ENCODE measurements around the gene PLCE1.
"Not testable (repeated sequence)": the region's sequence is repeated elsewhere in the genome, so short reads cannot be mapped to it uniquely, and the experiment has no call there.

PLCE1 gene

DNA sequence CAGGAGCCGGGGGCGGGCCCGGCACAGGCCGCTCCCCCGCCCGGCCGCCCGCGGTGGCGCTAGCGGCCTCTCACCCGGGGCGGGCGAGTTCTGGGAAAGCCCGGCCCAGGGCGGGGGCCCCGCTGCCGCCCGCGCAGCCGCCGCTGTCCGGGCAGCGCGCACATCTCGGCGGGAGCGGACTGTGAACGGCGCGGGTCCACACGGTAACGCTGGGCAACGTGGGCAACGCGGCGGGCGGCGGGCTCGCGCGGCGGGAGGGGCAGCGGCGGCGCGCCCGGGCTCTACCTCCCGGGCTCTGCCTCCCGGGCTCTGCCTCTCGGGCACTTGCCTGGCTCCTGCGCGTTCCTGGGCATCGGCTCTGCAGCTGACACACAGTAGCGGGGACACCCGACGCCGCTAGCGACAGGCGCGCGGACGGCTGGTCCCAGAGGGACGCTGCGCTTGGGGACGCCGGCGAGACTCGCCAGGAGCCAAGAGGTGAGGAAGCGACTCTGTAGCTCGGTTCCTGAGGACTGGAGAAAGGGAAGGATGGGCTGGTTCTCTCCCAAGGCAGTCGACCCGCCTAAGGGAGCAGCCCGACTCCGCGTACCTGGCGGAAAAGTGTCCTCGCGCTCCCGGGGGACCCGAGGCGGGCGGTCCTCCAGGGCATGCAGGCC lies at the start of gene PLCE1:
Gene PLCE1 (plus strand): TSS at position 150 of the 656 bp plus-strand sequence. CDS start 37,116 bp downstream, outside the sequence.
- in situ Hi-C loops (cut with MboI; ENCODE audit: low sequenced_read_pairs): no loop called here

- in situ Hi-C loops (cut with MboI; ENCODE audit: low sequenced_read_pairs): no loop called here
Observed at GRCh38 chr10:93945819-93946218, 47.9 kb upstream of the PLCE1 start.

DNA sequence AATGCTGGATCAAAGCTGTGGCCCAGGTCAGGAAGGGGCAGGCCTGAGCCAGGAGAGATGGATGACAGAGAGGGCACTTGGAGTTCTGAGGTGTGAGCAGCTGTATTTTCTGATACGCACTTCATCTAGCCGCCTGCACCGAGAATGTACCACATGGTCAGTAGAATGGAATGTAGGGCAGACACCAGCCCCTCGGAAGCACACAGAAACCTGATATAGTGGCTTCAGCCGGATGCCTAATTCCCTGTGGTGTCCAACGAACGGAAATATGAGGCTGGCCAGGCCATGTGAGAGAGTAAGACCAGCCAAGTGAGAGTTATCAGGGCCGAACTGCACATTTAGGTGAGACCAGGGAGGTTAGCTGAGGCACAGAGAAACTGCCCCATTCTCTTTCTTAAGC lies 46.7 kb upstream of the PLCE1 start:
- in situ Hi-C loops (cut with MboI; ENCODE audit: low sequenced_read_pairs): no loop called here

DNA sequence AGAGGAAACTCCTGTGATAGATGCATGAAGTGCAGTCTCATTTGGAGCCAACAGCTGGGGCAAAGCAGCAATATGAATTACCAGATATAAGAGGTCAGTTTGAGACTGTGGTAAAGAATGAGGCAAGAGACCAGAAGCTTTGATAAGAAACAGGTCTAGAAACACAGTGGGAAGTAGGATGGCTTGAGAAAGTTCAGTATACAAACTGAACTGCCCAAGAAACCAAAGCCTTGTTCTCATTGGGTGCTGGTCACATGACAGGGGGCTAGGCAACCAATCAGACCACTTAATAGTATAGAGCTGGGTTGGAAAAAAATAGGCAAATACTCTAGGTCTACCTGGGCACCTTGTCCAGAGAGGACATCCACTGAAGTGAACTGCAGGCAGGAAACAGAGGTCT lies 46.2 kb upstream of the PLCE1 start:
- in situ Hi-C loops (cut with MboI; ENCODE audit: low sequenced_read_pairs): no loop called here

DNA sequence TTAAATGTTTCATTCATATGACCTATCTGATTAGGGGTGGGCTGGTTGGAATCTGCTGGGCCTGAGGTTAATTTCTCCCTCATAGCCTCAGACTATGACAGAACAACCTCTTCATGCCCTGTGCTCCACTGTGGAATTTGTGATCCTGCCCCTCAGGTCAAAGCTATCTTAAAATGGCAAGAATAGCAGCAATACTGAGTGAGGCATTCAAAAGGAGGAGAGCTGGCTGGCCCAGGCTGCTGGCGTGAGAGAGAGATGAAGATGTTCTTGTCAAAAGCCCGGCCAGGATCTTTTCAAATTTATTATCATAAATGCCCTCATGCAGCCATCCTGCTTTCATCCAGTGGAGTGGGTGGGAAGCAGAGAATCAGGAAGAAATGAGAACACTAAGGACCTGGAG lies 41.8 kb upstream of the PLCE1 start:
- in situ Hi-C loops (cut with MboI; ENCODE audit: low sequenced_read_pairs): no loop called here

- in situ Hi-C loops (cut with MboI; ENCODE audit: low sequenced_read_pairs): no loop called here
Observed at GRCh38 chr10:93954299-93954698, 39.4 kb upstream of the PLCE1 start.

- in situ Hi-C loops (cut with MboI; ENCODE audit: low sequenced_read_pairs): no loop called here
Observed at GRCh38 chr10:93954726-93955363, 38.9 kb upstream of the PLCE1 start.

DNA sequence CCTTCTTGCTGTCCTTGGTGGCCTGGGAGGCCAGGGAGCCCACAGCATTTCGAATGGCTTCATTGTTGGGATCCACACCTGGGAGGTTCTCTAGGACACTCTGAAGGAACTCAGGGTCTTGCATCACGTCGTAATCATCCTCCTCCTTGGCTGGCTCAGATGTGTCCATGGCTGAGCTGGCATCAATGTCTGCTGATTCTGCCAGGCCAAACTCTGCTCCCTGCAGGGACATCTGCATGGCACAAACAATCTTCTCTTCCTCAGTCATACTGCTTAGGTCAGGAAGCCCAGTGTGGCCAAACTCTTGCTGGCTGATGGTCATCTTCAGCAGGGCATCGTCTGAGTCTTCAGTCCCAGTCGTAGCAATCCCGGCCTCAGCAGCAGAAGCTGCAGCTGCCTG lies 34.9 kb upstream of the PLCE1 start:
- in situ Hi-C loops (cut with MboI; ENCODE audit: low sequenced_read_pairs): no loop called here

DNA sequence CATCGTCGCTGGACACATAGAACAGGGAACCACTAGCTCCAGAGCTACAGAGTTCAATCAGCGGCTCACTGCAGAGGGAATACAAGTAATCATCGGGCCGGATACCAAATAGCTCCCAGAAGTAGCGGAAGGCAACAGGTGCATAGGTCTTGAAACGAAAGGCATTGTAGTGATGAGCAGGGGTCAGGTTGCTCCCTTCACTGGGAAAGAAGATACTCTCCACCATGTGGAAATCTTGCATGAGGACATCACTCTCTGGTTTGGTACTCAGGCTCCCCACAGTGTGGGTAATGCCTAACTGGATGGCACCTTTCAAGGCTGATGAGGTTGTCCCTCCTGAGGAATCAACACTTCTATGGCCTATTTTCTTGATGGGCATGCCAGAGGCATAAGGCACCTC lies 32.7 kb upstream of the PLCE1 start:
- in situ Hi-C loops (cut with MboI; ENCODE audit: low sequenced_read_pairs): not testable (repeated sequence)

DNA sequence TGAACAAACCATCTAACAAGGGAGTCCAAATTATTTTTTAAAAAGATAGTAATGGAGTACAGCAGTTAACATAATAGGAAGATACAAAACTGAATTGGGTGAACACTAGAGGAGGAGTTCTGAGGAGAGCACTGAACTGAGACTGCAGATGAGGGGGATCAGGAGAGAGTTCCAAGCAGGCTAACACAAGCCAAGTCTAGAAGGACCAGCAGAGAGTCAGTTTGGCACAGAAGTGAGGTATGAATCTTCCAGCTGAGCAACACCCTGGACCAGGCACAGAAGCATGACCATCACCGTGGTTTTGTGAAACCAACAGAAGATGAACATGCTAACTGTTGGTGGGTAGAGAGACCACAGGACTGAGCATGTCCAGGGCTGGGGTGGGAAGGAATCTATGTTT lies 30.8 kb upstream of the PLCE1 start:
- in situ Hi-C loops (cut with MboI; ENCODE audit: low sequenced_read_pairs): no loop called here

- in situ Hi-C loops (cut with MboI; ENCODE audit: low sequenced_read_pairs): no loop called here
Observed at GRCh38 chr10:93963434-93963833, 30.3 kb upstream of the PLCE1 start.

- in situ Hi-C loops (cut with MboI; ENCODE audit: low sequenced_read_pairs): no loop called here
Observed at GRCh38 chr10:93965911-93966310, 27.8 kb upstream of the PLCE1 start.

DNA sequence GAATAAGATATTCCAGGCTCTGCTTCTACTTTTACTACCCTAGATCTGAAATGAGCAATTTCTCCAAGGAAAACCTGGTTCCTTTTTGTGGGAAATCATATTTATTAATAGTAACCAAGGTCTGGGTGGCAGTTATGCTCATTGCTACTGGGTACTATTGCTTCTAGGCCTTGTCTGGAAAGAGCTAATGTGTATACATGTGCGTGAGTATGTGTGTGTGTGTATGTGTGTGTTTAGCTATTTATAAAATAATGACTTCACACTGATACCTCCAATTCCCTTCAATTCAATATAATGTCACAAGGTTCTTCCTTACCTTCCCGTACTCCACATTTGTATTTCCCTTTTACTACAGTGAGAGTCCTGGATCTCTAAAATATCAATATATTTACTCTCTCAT lies 26.0 kb upstream of the PLCE1 start:
- in situ Hi-C loops (cut with MboI; ENCODE audit: low sequenced_read_pairs): no loop called here

DNA sequence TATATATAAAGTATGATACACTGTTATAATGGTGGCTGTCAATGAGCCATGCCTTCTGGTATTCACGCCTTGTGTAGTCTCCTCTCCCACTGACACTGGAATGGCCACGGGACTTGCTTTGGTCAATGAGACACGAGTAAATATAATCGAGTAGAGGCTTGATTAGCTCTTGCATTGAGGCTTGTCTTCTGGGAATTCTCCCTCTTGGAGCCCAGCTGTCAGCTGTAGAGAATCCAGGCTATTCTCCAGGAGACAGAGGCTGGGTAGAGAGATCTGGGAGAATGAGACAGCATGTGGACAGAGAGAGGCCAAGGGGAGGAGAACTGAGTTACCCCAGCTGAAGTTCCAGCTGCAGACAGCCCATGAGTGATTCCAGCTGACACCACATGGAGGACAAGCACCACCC lies 25.2 kb upstream of the PLCE1 start:
- in situ Hi-C loops (cut with MboI; ENCODE audit: low sequenced_read_pairs): no loop called here

DNA sequence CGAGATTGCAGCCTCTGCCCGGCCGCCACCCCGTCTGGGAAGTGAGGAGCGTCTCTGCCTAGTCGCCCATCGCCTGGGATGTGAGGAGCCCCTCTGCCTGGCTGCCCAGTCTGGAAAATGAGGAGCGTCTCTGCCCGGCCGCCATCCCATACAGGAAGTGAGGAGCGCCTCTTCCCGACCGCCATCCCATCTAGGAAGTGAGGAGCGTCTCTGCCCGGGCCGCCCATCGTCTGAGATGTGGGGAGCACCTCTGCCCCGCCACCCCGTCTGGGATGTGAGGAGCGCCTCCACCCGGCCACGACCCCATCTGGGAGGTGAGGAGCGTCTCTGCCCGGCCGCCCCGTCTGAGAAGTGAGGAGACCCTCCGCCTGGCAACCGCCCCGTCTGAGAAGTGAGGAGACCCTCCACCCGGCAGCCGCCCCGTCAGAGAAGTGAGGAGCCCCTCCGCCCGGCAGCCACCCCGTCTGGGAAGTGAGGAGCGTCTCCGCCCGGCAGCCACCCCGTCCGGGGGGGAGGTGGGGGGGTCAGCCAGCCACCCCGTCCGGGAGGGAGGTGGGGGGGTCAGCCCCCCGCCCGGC lies 23.2 kb upstream of the PLCE1 start:
- in situ Hi-C loops (cut with MboI; ENCODE audit: low sequenced_read_pairs): not testable (repeated sequence)

DNA sequence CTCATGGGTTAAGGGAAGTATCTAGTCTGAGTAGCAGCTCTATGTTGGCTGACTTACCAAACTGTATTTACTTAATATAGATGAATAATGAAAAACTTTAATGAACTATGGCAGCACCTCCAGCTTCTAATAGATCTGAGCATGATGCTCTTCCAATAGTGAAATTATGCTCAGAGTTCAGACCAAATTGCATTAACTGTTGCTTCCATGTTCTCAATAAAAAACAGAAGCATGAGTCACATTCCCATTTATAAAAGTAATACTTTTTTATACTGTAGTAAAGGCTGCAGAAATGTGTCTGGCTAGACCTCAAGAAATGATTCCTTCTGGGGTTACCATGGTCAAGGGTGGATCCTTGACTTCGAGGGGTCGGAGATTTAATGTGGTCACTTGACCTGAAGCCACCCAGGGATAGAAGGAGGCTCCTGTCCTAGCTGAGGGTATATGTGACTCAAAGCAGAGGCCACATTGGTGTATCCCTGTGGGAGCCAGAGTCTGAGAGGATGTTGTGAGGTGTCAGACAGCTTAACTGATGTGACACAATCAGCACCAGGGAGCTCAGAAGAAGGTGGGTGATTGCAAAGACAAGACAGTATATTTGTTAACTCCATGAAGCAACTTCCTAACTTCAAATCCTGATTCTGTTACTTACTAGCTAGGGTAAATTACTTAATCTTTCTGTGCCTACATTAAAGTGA lies 19.8 kb upstream of the PLCE1 start:
- in situ Hi-C loops (cut with MboI; ENCODE audit: low sequenced_read_pairs): no loop called here

GRCh38 chr10:93977442-93977841 lies 16.3 kb upstream of the PLCE1 start:
- in situ Hi-C loops (cut with MboI; ENCODE audit: low sequenced_read_pairs): no loop called here

- in situ Hi-C loops (cut with MboI; ENCODE audit: low sequenced_read_pairs): no loop called here
Observed at GRCh38 chr10:93980486-93980885, 13.2 kb upstream of the PLCE1 start.

DNA sequence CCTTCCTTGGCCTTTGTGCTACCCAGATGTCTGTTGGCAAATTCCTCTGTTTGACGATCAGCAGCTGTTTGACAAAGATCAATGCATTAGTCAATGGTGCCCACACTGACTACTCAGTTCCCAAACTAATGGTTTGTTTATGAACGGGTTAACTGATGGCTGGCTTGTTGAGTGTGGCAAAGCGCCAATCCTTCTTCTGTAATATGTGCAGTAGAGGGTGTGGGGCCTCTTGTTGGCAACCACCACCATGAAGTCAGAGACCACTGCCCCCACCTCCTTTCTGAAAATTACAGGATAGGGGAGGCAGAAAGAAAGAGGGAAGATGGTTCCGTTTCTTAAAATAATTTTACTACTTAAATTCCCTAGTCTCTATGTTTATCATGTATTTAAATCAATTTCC lies 2.6 kb upstream of the PLCE1 start:
- in situ Hi-C loops (cut with MboI; ENCODE audit: low sequenced_read_pairs): no loop called here

- in situ Hi-C loops (cut with MboI; ENCODE audit: low sequenced_read_pairs): no loop called here
Observed at GRCh38 chr10:93991596-93992284, 2.0 kb upstream of the PLCE1 start.

DNA sequence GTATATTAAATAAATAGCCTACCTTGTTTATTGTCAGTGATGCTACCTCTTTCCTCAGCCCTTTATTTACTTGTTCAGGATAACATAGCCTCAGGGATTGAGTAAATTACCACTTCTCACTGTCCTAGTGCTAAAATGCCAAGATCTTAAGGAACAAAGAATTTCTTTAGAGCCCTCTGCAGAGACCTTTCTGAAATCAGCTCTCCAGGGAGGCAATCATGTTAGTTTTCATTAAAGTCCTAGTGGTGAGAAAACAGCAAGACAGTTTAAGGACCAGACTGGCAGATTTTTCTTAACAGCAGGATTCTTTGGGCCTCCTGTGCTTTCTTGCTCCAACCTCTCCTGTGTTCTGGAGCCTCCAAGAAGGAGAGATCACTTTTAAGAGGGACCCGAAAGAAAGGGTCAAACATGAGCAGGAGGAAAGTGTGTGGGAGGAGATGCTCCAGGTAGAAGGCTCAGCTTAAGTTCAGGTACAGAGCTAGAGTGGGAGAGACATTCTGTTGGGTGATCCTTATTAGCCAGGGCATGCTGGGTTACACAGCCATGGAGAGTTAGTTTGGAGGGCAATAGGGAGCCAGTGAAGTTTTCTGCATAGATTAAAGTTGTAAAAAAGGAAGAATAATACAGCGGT lies 1.2 kb upstream of the PLCE1 start:
- in situ Hi-C loops (cut with MboI; ENCODE audit: low sequenced_read_pairs): no loop called here

Measured in HL-60/S4 treated with phorbol 12-myristate 13-acetate at 8.2 ng/mL for 4 days and 3 days (cell line).